Fibroblast of mammary gland (primary cell): ENCODE measurements around the gene KREMEN1.

Experiments
- DNase-seq: peaks from one replicate; pipeline ENCODE4 v3.0.0-alpha.2; 2010; ENCODE audit warnings: low read depth
- H3K4me3 ChIP-seq: 2 replicates; pipeline ENCODE4 v1.5.1; 2011; ENCODE audit warnings: low read depth, mild to moderate bottlenecking, low read length, moderate library complexity; ENCODE audit not compliant: control insufficient read depth
- TF ChIP-seq, protein P1 (sequence below): conservative IDR thresholded peaks from 2 replicates; pipeline ENCODE4 v1.5.1; 2011; ENCODE audit warnings: low read depth, low read length, inconsistent platforms; ENCODE audit not compliant: control insufficient read depth, insufficient read depth

Gene KREMEN1

DNA sequence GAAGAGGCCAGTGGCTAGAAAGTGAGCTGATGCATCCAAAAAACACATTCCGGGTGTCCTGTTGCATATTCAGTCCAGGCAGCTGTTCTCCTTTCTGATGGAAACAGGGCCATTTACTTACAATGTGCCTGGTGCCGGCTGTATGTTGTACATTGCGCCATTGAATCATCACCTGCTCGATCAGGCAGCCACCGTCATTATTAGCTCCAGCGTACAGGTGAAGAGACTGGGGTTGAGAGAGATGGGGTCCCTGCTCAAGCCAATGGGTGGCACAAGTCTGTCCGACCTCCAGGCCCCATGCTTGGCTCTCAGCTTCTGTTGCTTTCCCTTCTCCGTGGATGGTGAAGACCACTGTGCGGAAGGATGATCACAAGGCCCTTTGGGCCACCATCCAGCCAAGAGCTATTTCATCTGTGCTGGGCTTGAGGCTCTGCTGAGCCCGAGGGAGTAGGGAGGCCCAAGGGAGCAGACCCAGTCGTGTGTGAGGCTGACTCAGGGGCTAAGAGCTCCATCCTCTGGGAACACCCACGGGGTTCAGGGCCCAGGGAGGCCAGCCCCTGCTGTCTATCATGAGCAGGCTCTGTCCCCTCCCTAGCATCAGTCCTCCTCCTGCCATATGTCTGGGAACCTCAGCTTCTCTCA lies 112.1 kb downstream of the KREMEN1 start:
- no peak for DNase-seq
- TF ChIP-seq, protein P1, sequence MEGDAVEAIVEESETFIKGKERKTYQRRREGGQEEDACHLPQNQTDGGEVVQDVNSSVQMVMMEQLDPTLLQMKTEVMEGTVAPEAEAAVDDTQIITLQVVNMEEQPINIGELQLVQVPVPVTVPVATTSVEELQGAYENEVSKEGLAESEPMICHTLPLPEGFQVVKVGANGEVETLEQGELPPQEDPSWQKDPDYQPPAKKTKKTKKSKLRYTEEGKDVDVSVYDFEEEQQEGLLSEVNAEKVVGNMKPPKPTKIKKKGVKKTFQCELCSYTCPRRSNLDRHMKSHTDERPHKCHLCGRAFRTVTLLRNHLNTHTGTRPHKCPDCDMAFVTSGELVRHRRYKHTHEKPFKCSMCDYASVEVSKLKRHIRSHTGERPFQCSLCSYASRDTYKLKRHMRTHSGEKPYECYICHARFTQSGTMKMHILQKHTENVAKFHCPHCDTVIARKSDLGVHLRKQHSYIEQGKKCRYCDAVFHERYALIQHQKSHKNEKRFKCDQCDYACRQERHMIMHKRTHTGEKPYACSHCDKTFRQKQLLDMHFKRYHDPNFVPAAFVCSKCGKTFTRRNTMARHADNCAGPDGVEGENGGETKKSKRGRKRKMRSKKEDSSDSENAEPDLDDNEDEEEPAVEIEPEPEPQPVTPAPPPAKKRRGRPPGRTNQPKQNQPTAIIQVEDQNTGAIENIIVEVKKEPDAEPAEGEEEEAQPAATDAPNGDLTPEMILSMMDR: no peak
- no peak overlapping the region for H3K4me3 ChIP-seq

DNA sequence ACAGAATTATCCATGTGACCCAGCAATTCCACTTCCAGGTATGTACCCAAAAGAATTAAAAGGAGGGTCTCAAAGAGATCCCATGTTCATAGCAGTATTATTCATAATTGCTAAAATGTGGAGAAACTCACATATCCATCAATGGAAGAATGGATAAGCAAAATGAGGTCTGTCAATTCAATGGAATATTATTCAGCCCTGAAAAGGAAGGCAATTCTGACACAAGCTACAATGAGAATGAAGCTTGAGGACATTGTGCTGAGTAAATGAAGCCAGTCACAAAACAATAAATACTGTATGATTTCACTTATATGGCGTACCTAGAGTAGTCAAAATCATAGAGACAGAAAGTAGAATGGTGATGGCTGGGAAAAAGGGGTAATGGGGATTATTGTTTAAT lies 113.5 kb downstream of the KREMEN1 start:
- H3K4me3 ChIP-seq: no peak overlapping the region
- DNase-seq: no peak
- TF ChIP-seq, protein P1: no peak

DNA sequence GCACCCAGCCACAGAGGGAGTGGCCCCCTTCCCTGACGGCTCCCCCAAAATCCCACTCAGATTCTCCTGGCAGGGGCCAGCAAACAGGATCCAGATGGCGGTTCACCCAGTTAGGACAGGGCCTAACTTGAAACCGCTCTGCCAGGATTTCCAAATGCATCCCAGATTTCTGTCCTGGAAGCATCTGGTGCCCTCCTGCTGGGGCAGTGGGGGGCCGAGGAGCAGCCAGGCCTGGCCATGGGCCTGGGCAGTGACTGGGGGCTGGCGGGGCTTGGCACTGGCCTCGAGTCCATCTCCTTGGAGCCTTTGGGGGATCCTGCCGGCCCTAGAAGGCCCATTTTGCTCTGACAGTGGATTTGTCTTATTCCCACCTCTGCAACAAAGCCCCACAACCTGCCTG lies 115.0 kb downstream of the KREMEN1 start:
- TF ChIP-seq, protein P1: no peak
- no peak for DNase-seq
- no peak overlapping the region for H3K4me3 ChIP-seq

DNA sequence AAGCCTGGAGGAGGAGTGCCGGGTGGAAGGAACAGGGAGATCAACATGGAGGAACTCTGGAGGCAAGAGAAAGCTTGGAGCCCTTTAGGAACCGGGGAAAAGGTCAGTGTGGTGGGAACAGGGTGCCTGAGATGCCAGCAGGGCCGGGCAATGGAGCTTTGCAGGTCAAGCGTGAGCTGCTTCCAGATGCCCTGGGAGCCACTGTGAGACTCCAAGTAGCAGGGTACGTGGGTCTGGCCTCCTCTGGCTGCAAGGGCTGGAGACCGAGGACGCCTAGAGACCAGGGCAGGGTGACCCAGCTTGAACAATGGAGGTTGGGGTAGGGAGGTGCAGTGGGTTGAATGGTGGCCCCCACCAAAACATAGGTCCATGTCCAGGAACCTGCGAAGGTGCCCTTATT lies 117.2 kb downstream of the KREMEN1 start:
- no peak for DNase-seq
- TF ChIP-seq, protein P1: no peak
- no peak overlapping the region for H3K4me3 ChIP-seq

DNA sequence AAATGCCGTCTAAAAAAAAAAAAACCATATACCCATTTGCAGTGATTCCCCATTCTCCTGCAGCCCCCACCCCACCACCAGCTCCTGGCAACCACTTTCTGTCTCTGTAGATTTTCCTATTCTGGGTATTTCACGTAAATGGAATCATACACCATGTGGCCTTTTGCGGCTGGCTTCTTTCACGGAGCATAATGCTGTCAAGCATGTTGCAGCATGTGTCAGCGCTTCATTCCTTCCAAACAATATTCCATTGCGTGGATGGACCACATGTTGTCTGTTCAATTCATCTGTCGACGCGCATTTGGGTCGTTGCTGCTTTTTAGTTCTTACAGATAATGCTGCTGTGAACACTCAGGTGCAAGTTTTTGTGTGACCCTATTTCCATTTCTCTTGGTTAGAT lies 118.1 kb downstream of the KREMEN1 start:
- H3K4me3 ChIP-seq: no peak overlapping the region
- no peak for DNase-seq
- TF ChIP-seq, protein P1: no peak

DNA sequence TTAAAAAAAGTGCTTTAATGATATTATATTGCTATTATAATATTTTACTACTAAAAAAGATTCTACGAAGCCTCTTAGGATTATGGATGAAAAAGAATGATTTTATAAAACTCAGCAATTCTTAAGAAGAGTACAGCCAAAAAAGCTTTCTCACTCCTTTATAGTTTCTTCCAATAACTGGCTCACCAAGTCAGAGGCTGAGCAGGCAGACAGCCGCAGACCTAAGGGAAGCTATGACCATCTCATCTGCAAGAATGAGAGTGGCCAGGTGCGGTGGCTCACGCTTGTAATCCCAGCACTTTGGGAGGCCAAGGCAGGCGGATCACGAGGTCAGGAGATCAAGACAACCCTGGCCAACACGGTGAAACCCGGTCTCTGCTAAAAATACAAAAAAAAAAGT lies 120.2 kb downstream of the KREMEN1 start:
- no peak for DNase-seq
- TF ChIP-seq, protein P1: no peak
- H3K4me3 ChIP-seq: no peak overlapping the region

DNA sequence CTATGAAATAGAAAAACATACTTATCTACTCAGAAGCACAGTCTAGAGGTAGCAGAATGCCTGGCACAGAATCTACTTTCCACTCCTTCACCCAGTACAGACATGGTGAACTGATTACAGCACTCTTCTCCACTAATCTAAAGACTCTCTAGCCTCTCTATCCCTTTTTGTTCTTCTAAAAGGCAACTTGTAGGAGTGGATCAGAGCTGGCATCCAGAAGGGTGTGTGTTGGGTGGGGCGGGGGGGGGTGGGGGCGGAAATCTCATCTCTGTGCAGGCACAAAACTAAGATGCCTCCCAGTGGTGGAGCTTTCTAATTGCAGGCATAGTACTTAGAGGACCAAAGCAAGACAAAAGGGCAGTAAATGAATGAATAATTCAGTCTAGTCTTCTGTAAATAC lies 121.3 kb downstream of the KREMEN1 start:
- TF ChIP-seq, protein P1: no peak
- H3K4me3 ChIP-seq: no peak overlapping the region
- no peak for DNase-seq
